Adipocyte (in vitro differentiated cells): ENCODE results near the gene GPD2.

ENCODE experiments used
- DNase-seq: peaks from one replicate; pipeline ENCODE4 v3.0.0-alpha.2; 2015; ENCODE audit warnings: low read depth
- H3K27me3 ChIP-seq: replicated peaks from 2 replicates; pipeline ENCODE4 v1.7.0; 2013; ENCODE audit warnings: mild to moderate bottlenecking, low read length, moderate library complexity; ENCODE audit not compliant: control insufficient read depth, insufficient read depth
- H3K36me3 ChIP-seq: 2 replicates; pipeline ENCODE4 v1.7.0; 2013; ENCODE audit warnings: low read length, mild to moderate bottlenecking, moderate library complexity; ENCODE audit not compliant: control insufficient read depth, insufficient read depth, severe bottlenecking
- H3K4me1 ChIP-seq: 2 replicates; pipeline ENCODE4 v1.7.0; 2013; ENCODE audit warnings: mild to moderate bottlenecking, low read length, moderate library complexity; ENCODE audit not compliant: control insufficient read depth, insufficient read depth
- H3K4me3 ChIP-seq: 2 replicates; pipeline ENCODE4 v1.7.0; 2013; ENCODE audit warnings: mild to moderate bottlenecking, low read length, moderate library complexity
- H3K9ac ChIP-seq: 2 replicates; pipeline ENCODE4 v1.7.0; 2013; ENCODE audit warnings: mild to moderate bottlenecking, low read length, moderate library complexity
- H3K9me3 ChIP-seq: 2 replicates; pipeline ENCODE4 v1.7.0; 2013; ENCODE audit warnings: mild to moderate bottlenecking, low read length, moderate library complexity; ENCODE audit not compliant: control insufficient read depth

The GPD2 gene

DNA sequence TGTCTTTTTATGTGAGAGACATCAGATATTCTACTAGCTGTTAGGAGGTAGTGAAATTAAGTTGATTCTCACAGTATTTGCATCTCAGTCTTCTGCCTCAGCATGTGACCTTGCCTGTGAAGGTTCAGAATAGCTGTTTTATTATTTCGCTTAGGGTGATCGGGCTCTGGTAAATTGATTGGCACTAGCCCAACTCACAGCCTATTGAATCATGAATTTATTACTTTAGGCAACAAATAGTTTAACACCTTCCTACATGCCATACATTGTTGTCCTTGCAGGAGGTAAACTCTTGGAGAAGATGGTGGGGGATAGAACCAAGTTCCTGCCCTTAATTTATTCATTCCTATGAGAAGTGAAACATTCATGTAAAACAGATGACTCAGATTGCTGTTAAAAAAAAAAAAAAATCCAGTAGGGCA lies 101.9 kb downstream of the GPD2 start:
- Histone ChIP-seq H3K4me1 (peaks cover 32% of the 10 kb centered on the region), H3K36me3 (no peaks in the 10 kb centered on the region), H3K4me3 (peak overlapping the region; percentile 71), H3K9me3 (no peaks in the 10 kb centered on the region), H3K9ac (peak overlapping the region; percentile 5), H3K27me3 (no peaks in the 10 kb centered on the region)
- DNase-seq = peak; percentile 26

DNA sequence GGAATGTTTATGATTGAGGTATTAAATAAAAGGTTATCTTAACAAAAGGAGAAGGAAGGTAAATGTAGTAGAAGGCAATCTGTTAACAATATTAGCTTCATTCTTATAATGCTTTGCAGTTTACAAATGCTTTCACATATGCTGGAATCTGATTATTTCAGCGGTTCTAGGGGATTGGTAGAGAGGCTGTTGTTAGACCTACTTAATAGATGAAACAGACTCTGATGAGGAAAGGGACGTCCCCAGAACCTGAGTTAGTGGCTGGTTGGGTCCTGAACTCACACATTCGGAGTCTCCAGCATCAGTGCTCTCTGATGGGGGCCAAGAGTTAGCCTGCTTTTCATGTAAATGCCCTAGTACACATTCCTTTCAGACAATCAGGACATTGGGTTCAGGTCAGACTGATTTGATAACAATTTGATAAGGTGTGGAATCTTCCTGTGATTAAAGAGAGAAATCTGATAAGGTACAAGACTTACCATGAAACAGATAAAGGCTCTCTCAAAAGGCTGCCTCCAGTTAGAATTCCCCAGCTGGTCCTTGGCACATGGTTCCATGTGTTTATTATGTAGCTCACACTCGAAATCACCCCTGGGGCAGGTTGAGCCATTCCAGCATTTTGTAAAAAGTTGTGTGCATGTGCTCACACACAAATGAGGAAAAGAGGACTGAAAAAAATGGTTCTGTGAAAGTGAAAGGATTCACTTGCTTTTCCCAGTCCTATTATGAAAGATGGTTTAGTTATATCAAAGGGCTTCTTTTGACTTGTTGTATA lies 103.1 kb downstream of the GPD2 start:
- Histone ChIP-seq H3K4me3 (no peak overlapping the region), H3K36me3 (no peaks in the 10 kb centered on the region), H3K9ac (no peak overlapping the region), H3K4me1 (peaks cover 32% of the 10 kb centered on the region), H3K9me3 (no peaks in the 10 kb centered on the region), H3K27me3 (no peaks in the 10 kb centered on the region)
- peak; percentile 7 for DNase-seq

DNA sequence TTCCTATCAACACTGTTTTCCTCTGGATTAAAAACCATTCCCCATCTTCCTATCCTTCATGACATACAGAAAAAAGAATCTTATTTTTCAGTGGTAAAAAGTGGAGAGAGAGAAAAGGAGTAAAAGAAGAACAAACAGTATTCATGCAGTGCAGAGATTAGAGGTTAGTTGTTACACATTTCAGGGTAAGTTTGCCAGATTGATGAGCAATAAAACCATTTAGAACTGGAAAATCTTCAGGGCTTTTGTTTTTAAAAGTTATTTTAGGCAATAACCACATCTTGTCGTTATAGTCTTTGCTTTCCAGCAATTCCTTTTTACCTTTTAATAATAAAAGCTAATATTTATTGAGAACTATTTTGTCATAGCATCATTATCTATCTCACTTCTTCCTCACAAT lies 104.5 kb downstream of the GPD2 start:
- Histone ChIP-seq H3K9me3 (no peaks in the 10 kb centered on the region), H3K4me3 (no peak overlapping the region), H3K4me1 (peaks cover 29% of the 10 kb centered on the region), H3K27me3 (no peaks in the 10 kb centered on the region), H3K36me3 (peaks cover 3% of the 10 kb centered on the region), H3K9ac (no peak overlapping the region)
- DNase-seq = no peak

DNA sequence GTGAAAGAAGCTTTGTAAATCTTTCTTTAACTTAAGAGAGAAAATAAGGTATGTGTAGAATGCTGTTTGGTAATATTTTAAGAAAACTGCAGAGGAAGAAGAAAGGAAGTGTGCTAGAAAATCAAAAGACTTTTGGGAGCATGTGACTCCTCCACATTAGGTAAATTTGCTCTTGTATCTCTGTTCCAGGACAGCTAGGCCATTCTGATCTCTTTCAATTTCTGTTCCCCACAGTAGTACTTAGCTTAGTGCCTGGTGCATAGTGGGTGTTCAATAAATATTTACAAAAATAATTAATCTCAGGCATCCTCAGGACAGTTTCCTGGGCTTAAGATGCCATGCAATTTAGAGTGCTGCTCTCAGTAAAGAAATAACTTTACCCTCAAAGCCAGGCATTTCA lies 105.0 kb downstream of the GPD2 start:
- Histone ChIP-seq H3K4me1 (peaks cover 27% of the 10 kb centered on the region), H3K9ac (no peak overlapping the region), H3K4me3 (no peak overlapping the region), H3K9me3 (no peaks in the 10 kb centered on the region), H3K27me3 (no peaks in the 10 kb centered on the region), H3K36me3 (peaks cover 3% of the 10 kb centered on the region)
- DNase-seq = no peak

DNA sequence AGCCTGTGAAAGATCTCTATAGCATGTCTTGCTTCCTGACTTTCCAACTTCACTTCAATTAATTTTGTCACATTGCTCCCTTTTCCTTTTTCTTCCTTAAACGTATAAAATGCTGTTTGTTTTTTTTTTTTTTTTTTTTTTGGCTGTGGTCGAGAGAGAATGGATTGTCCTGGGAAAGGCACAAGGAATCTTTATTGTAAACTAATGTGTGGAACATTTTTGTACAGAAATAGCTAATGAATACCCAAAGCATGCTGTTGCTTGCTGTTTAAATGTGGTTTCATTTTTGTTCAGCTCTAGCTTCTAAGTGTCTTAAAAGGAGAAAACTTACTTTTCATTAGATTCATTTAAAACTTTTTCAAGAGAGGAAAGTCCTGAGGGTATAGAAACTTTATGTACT lies 105.5 kb downstream of the GPD2 start:
- Histone ChIP-seq H3K9me3 (no peaks in the 10 kb centered on the region), H3K4me3 (no peak overlapping the region), H3K4me1 (peaks cover 27% of the 10 kb centered on the region), H3K9ac (no peak overlapping the region), H3K36me3 (peaks cover 3% of the 10 kb centered on the region), H3K27me3 (no peaks in the 10 kb centered on the region)
- no peak for DNase-seq

DNA sequence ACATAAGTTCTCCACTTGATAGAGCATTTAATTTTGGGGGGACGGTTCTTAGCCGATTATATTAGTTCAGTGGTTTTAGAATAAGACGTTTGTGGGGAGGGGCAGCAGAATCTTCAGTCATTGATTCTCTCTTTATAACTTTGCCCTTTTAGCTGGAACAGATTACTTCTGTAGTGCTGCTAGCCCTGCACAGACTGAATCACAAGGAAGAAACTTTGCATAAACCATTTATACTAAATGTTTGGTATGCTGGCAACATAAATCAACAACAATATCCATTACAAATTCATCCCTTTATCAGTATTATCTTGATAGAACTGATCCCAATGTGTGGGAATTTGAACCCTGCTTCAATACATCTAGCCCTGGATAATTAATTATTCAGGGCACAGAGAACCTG lies 112.2 kb downstream of the GPD2 start:
- no peak for DNase-seq
- Histone ChIP-seq H3K4me1 (no peaks in the 10 kb centered on the region), H3K27me3 (no peaks in the 10 kb centered on the region), H3K4me3 (no peak overlapping the region), H3K36me3 (peaks cover 3% of the 10 kb centered on the region), H3K9me3 (no peaks in the 10 kb centered on the region), H3K9ac (no peak overlapping the region)

DNA sequence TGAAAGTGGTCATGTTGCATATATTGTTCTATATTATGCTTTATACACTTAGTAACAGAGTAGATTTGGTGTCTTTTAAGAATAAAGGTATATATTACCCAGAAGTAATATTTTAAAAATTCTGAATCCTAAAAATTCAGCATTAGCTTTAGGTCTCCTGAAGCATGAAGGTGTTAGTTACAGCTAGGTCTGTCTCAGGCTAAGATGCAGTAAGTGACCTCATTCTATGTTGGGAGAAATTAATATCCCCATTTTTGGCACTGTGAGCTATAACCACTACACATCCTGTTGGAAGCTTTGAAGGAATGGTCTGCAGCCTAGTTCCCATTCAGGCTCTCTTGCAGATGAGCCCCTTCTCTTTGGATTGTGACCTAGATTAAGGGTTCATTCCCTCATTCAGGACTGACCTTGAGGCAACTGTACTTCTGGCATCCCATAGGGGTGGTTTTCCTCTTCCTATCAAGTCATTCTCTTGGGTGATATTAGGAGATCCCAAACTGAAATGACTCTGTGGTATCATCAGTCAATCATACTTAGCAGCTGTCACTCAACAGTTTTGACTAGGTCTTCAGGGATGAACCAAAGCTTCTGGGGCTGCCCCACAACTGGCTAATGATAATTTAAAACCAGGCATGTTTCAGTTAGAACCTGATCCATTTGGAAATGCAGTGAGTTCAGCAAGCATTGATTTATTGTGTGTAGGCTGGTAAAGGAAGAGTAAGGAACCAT lies 117.7 kb downstream of the GPD2 start:
- Histone ChIP-seq H3K36me3 (peaks cover 12% of the 10 kb centered on the region), H3K27me3 (no peaks in the 10 kb centered on the region), H3K9ac (no peak overlapping the region), H3K4me3 (no peak overlapping the region), H3K4me1 (no peaks in the 10 kb centered on the region), H3K9me3 (no peaks in the 10 kb centered on the region)
- DNase-seq = no peak

DNA sequence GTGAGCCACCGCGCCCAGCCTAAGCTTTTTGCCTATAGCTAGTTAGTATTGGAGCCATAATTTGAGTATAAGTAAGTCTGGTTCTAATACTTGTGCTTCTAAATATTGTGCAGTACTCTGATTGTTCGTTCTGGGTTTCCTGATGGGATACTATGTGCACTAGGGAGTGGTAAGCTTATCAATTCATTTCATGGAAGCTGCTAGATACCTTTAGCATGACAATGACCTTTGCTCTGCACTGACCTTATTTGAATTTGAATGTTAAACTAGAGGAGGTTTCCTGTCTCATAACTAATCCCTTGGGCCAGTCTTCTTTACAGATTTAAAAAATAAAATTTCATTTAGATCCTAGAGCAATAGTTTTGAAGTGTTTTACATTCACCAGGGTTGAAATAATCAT lies 125.1 kb downstream of the GPD2 start:
- no peak for DNase-seq
- H3K4me3 ChIP-seq = no peak overlapping the region
- peaks cover 22% of the 10 kb centered on the region for H3K36me3 ChIP-seq
- peaks cover 5% of the 10 kb centered on the region for H3K4me1 ChIP-seq
- H3K9me3 ChIP-seq = no peaks in the 10 kb centered on the region
- no peak overlapping the region for H3K9ac ChIP-seq
- H3K27me3 ChIP-seq = no peaks in the 10 kb centered on the region

DNA sequence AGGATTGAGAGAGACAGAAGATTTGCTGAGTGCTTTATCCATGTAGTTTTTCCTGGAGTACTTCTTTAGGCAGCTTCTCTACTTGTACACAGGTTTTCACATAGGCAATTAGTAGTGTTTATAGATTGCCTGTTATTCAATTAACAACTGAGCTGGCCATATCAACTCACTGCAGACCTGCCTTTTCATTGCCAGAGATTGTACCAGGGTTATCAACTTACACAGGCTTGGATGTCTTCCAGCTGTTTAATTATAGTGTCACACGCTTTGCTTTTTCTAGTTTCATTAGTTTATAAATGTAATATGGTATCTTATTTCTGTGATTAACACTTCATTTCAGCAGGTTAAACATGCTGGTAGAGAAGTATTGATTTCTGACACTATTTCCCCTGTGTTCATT lies 125.9 kb downstream of the GPD2 start:
- no peaks in the 10 kb centered on the region for H3K9me3 ChIP-seq
- no peak for DNase-seq
- no peak overlapping the region for H3K4me3 ChIP-seq
- H3K9ac ChIP-seq = no peak overlapping the region
- H3K27me3 ChIP-seq = no peaks in the 10 kb centered on the region
- H3K36me3 ChIP-seq = peaks cover 22% of the 10 kb centered on the region
- peaks cover 5% of the 10 kb centered on the region for H3K4me1 ChIP-seq

DNA sequence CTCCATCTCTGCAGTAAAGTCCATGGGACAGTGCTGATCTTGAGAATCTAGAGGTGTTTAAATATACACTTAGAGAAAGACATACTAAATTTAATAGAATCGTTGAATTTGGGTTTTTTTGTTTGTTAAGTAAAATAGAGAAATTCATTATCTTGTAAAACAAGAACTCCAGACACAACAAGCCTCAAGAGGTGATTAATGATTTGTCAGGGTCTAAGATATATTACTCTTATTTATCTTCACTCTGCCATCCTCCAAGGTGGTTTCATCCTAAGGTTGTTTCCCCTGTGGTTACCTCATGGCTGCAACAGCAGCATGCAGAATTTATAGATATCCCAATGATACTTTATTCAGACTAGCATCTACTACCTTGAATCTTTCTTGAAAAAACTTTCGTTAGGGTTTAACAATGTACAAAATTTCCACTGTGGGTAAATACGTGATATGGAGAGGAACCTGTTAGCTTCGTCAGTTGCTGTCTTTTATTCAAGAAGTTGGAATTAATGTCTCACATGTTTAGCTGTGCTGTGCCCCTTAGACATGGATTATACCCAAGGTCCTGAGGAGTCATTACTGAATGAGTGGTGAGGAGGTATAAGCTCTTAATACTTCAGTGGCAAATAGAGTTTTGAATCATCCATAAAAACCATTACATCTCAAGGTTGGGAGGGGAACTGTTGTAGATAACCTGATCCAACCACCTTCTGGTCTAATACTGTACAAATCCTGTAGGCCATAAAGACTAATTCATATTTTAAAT lies 128.0 kb downstream of the GPD2 start:
- no peak overlapping the region for H3K9ac ChIP-seq
- no peak for DNase-seq
- no peak overlapping the region for H3K4me3 ChIP-seq
- no peaks in the 10 kb centered on the region for H3K9me3 ChIP-seq
- H3K4me1 ChIP-seq = peaks cover 5% of the 10 kb centered on the region
- no peaks in the 10 kb centered on the region for H3K27me3 ChIP-seq
- peaks cover 13% of the 10 kb centered on the region for H3K36me3 ChIP-seq

DNA sequence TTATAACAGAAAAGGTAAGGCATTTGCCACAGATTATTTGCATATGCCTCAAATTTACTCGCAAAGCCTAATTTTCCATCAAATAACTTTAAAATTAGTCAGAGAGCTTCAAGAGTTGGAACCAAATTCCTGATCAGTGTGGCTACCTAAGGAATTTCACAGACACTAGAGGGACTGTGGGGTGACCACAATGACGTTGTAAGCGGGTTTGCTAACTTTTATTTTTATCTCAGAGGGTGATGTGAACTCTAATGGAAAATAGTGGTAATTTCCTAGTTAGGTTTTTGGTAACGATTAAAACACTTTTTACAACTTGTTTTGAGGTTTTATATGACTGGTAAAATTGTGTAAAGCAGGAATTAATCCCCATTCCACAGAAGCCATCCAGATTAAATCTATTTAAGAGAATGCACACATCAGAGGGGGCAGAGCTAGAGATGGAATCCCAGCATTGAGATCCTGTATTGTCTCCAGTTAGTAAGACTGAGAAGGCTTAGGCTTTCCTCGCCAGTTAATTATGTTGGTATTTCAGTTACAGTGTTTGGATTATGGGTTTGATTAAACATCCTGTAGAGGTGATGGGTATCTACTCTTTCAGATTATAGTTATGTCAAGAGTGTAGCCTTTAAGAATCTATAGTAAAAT lies 129.0 kb downstream of the GPD2 start:
- no peaks in the 10 kb centered on the region for H3K9me3 ChIP-seq
- DNase-seq = peak; percentile 71
- H3K4me3 ChIP-seq = no peak overlapping the region
- no peak overlapping the region for H3K9ac ChIP-seq
- H3K4me1 ChIP-seq = peaks cover 5% of the 10 kb centered on the region
- peaks cover 18% of the 10 kb centered on the region for H3K36me3 ChIP-seq
- H3K27me3 ChIP-seq = no peaks in the 10 kb centered on the region
